WTC11 (cell line): Measurements from ENCODE around the gene ZNF140.
A peak's percentile ranks its signal among the peaks of the same experiment; 100 is the strongest.

ENCODE experiments used
- CREB1 ChIP-seq: sonication (generic); formaldehyde crosslinking; IDR thresholded peaks from 2 replicates; pipeline ENCODE4 v1.8.0; 2023; ENCODE audit warnings: mild to moderate bottlenecking, missing genetic modification reagents
- CREM ChIP-seq: sonication (generic); formaldehyde crosslinking; IDR thresholded peaks from 2 replicates; pipeline ENCODE4 v1.8.1; 2022; ENCODE audit warnings: mild to moderate bottlenecking, missing genetic modification reagents, moderate library complexity
- CTCF ChIP-seq: fragments of 200-600 bp; IDR thresholded peaks from 2 replicates; pipeline ENCODE4 v1.8.0; 2022; ENCODE audit warnings: antibody characterized with exemption
- FOXP4 ChIP-seq: sonication (generic); formaldehyde crosslinking; IDR thresholded peaks from 2 replicates; pipeline ENCODE4 v1.8.0; 2022; ENCODE audit warnings: mild to moderate bottlenecking, missing genetic modification reagents
- GABPB1 ChIP-seq: sonication (generic); formaldehyde crosslinking; IDR thresholded peaks from 2 replicates; pipeline ENCODE4 v1.8.1; 2023; ENCODE audit warnings: mild to moderate bottlenecking, missing genetic modification reagents
- MAX ChIP-seq: sonication (generic); formaldehyde crosslinking; IDR thresholded peaks from 2 replicates; pipeline ENCODE4 v1.8.0; 2022; ENCODE audit warnings: mild to moderate bottlenecking, missing genetic modification reagents
- NFYB ChIP-seq: sonication (generic); formaldehyde crosslinking; conservative IDR thresholded peaks from 2 replicates; pipeline ENCODE4 v1.8.0; 2022; ENCODE audit warnings: low read depth, missing genetic modification reagents
- USF1 ChIP-seq: sonication (generic); formaldehyde crosslinking; IDR thresholded peaks from 2 replicates; pipeline ENCODE4 v1.8.0; 2022; ENCODE audit warnings: mild to moderate bottlenecking, missing genetic modification reagents
- ZNF232 ChIP-seq: sonication (generic); formaldehyde crosslinking; IDR thresholded peaks from 2 replicates; pipeline ENCODE4 v1.8.0; 2022; ENCODE audit warnings: mild to moderate bottlenecking, missing genetic modification reagents
- ZNF396 ChIP-seq: fragments of 250-450 bp; sonication (Bioruptor Pico); IDR thresholded peaks from 2 replicates; pipeline ENCODE4 v1.8.0; 2021; ENCODE audit warnings: mild to moderate bottlenecking, moderate library complexity, borderline replicate concordance
- ZNF416 ChIP-seq: fragments of 250-450 bp; sonication (Bioruptor Pico); IDR thresholded peaks from 2 replicates; pipeline ENCODE4 v1.9.0; 2021; ENCODE audit warnings: mild to moderate bottlenecking, inconsistent platforms
- TF ChIP-seq, protein P1 (sequence below): sonication (generic); formaldehyde crosslinking; IDR thresholded peaks from 2 replicates; pipeline ENCODE4 v1.8.1; 2022; ENCODE audit warnings: low read depth, mild to moderate bottlenecking, moderate library complexity, missing genetic modification reagents, borderline replicate concordance

DNA sequence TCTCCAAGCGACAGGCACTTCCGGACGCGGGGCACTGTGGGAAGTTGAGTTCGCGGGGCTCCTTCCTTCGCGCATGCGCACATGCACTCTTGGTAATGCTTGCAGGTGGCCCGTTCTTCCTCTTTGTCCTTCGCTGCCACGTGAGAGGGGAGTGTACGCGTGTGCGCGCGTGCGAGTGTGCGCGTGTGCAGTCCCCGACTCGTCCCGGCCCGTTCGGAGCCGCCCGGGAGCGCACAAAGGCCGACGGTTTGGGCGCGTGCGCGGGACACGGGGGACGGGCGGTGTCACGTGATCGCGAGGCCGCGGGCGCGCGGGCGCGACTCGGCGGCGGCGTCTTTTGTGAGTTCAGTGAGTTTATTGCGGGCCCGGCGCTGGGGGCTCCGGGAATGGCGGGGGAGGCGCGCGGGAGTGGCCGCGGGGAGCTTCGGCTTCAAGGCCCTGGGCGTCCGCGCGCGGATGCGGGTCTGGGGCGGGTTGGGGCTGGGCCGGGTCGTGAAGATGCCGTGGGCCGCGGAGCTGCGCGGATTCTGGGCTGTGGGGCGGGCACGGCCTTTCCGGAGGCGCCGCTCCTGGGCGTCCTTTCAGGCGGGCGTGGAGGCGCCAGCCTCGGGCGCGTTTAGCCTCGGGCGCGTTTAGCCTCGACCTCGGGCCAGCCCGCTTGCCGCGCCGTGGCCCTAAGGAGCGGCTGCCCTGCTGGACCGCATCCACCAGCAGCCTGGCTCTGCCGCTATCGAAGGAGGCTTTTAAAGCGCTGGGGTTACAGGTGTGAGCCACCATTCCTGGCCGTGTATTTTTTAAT lies 43.3 kb upstream of the ZNF140 start, which contains the start of gene ZNF84:
- TF ChIP-seq CREM (peak; percentile 66; the same call in 1 of the 2 replicates), ZNF416 (CRISPR knock-in tag) (no peak), GABPB1 (CRISPR knock-in tag) (peak; percentile 69), CTCF (no peak), ZNF232 (CRISPR knock-in tag) (no peak), MAX (CRISPR knock-in tag) (peak; percentile 95), NFYB (CRISPR knock-in tag) (no peak), FOXP4 (CRISPR knock-in tag) (no peak), USF1 (CRISPR knock-in tag) (peak; percentile 95), ZNF396 (no peak), CREB1 (CRISPR knock-in tag) (no peak; the same call in 1 of the 2 replicates)
- TF ChIP-seq, protein P1, sequence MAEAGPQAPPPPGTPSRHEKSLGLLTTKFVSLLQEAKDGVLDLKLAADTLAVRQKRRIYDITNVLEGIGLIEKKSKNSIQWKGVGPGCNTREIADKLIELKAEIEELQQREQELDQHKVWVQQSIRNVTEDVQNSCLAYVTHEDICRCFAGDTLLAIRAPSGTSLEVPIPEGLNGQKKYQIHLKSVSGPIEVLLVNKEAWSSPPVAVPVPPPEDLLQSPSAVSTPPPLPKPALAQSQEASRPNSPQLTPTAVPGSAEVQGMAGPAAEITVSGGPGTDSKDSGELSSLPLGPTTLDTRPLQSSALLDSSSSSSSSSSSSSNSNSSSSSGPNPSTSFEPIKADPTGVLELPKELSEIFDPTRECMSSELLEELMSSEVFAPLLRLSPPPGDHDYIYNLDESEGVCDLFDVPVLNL: 0 out of 2 replicates have a peak, but pooled peaks have one; percentile 26
